Neuronal stem cell (in vitro differentiated cells): ENCODE measurements around the gene NFIX.

Source experiments
- DNase-seq: peaks from one replicate; pipeline ENCODE4 v3.0.0-alpha.2; 2013; ENCODE audit warnings: low spot score
- H2AFZ ChIP-seq: one replicate; pipeline ENCODE4 v1.6.1; 2013; ENCODE audit warnings: mild to moderate bottlenecking, low read length, inconsistent platforms
- H2AK5ac ChIP-seq: 2 replicates; pipeline ENCODE4 v1.6.1; 2013; ENCODE audit warnings: low read depth, mild to moderate bottlenecking, inconsistent platforms, low read length, moderate library complexity, mixed read lengths
- H2BK120ac ChIP-seq: 2 replicates; pipeline ENCODE4 v1.6.1; 2013; ENCODE audit warnings: low read depth, mild to moderate bottlenecking, inconsistent platforms, low read length, moderate library complexity, mixed read lengths
- H2BK12ac ChIP-seq: one replicate; pipeline ENCODE4 v1.6.1; 2013; ENCODE audit warnings: low read length, inconsistent platforms
- H2BK15ac ChIP-seq: 2 replicates; pipeline ENCODE4 v1.6.1; 2013; ENCODE audit warnings: mild to moderate bottlenecking, low read length, inconsistent platforms, mixed read lengths
- H2BK5ac ChIP-seq: one replicate; pipeline ENCODE4 v1.6.1; 2013; ENCODE audit warnings: inconsistent platforms, mild to moderate bottlenecking, low read length, moderate library complexity
- H3K14ac ChIP-seq: one replicate; pipeline ENCODE4 v1.6.1; 2013; ENCODE audit warnings: low read length, inconsistent platforms
- H3K18ac ChIP-seq: 2 replicates; pipeline ENCODE4 v1.6.1; 2013; ENCODE audit warnings: low read length, inconsistent platforms
- H3K23ac ChIP-seq: 2 replicates; pipeline ENCODE4 v1.6.1; 2013; ENCODE audit warnings: low read depth, mild to moderate bottlenecking, mixed read lengths, low read length, inconsistent platforms; ENCODE audit not compliant: poor library complexity
- H3K27ac ChIP-seq: replicated peaks from 3 replicates; pipeline ENCODE4 v1.5.1; 2013; ENCODE audit warnings: low read length, inconsistent platforms
- H3K27me3 ChIP-seq, 3 experiments: 2 replicates each; pipeline ENCODE4 v1.6.1; 2013; ENCODE audit warnings: low read length in 3 of 3, mild to moderate bottlenecking in 2 of 3, inconsistent platforms in 1 of 3, low read depth in 1 of 3, mixed read lengths in 1 of 3, moderate library complexity in 1 of 3; ENCODE audit not compliant: control insufficient read depth in 3 of 3, insufficient read depth in 3 of 3
- H3K36me3 ChIP-seq, 2 donors: replicated peaks in 1 of 2; 2 replicates each; pipeline ENCODE4 v1.6.1; 2013; ENCODE audit warnings: low read length in 2 of 2; ENCODE audit not compliant: control insufficient read depth in 2 of 2, insufficient read depth in 2 of 2
- H3K4ac ChIP-seq: 2 replicates; pipeline ENCODE4 v1.6.1; 2013; ENCODE audit warnings: inconsistent platforms, mild to moderate bottlenecking, low read length, moderate library complexity
- H3K4me1 ChIP-seq, 2 donors: 1 replicate in 1 of 2; 2 replicates in 1 of 2; pipeline ENCODE4 v1.6.1; 2013; ENCODE audit warnings: low read length in 2 of 2, low read depth in 1 of 2; ENCODE audit not compliant: control insufficient read depth in 2 of 2, insufficient read depth in 1 of 2
- H3K4me2 ChIP-seq: one replicate; pipeline ENCODE4 v1.6.1; 2013; ENCODE audit warnings: mild to moderate bottlenecking, low read length, inconsistent platforms; ENCODE audit not compliant: insufficient read depth, poor library complexity, severe bottlenecking
- H3K4me3 ChIP-seq, 2 donors: 2 replicates each; pipeline ENCODE4 v1.5.1; 2013; ENCODE audit warnings: low read length in 2 of 2, mild to moderate bottlenecking in 2 of 2, inconsistent platforms in 1 of 2, moderate library complexity in 1 of 2
- H3K79me1 ChIP-seq: one replicate; pipeline ENCODE4 v1.6.1; 2013; ENCODE audit warnings: low read depth, mild to moderate bottlenecking, inconsistent platforms, low read length, moderate library complexity
- H3K9ac ChIP-seq: one replicate; pipeline ENCODE4 v1.6.1; 2013; ENCODE audit warnings: mild to moderate bottlenecking, low read depth, low read length, inconsistent platforms; ENCODE audit not compliant: poor library complexity
- H3K9me3 ChIP-seq, 2 donors: replicated peaks in 1 of 2; 2 replicates each; pipeline versions ENCODE3 to v1.6.1; 2013; ENCODE audit warnings: low read length in 2 of 2, mild to moderate bottlenecking in 2 of 2, inconsistent platforms in 1 of 2, low read depth in 1 of 2, mixed read lengths in 1 of 2, moderate library complexity in 1 of 2; ENCODE audit not compliant: control insufficient read depth in 2 of 2, insufficient read depth in 1 of 2
- H4K8ac ChIP-seq: one replicate; pipeline ENCODE4 v1.6.1; 2013; ENCODE audit warnings: low read depth, mild to moderate bottlenecking, inconsistent platforms, low read length, moderate library complexity
- H4K91ac ChIP-seq: one replicate; pipeline ENCODE4 v1.6.1; 2013; ENCODE audit warnings: low read length, low read depth, mild to moderate bottlenecking, inconsistent platforms; ENCODE audit not compliant: poor library complexity
- WGBS, 2 donors: extraction: QIAGEN DNeasy Blood & Tissue Kit; methylation state at CpG; one replicate each; pipeline ENCODE4 v1.1.7; 2013; ENCODE audit warnings: missing lambda C conversion rate in 2 of 2, mixed read lengths in 1 of 2; ENCODE audit not compliant: insufficient read length in 2 of 2, insufficient replicate concordance in 1 of 2; ENCODE audit errors: extremely low coverage in 2 of 2; 5-methylcytosine and 5-hydroxymethylcytosine counted together

The NFIX gene

DNA sequence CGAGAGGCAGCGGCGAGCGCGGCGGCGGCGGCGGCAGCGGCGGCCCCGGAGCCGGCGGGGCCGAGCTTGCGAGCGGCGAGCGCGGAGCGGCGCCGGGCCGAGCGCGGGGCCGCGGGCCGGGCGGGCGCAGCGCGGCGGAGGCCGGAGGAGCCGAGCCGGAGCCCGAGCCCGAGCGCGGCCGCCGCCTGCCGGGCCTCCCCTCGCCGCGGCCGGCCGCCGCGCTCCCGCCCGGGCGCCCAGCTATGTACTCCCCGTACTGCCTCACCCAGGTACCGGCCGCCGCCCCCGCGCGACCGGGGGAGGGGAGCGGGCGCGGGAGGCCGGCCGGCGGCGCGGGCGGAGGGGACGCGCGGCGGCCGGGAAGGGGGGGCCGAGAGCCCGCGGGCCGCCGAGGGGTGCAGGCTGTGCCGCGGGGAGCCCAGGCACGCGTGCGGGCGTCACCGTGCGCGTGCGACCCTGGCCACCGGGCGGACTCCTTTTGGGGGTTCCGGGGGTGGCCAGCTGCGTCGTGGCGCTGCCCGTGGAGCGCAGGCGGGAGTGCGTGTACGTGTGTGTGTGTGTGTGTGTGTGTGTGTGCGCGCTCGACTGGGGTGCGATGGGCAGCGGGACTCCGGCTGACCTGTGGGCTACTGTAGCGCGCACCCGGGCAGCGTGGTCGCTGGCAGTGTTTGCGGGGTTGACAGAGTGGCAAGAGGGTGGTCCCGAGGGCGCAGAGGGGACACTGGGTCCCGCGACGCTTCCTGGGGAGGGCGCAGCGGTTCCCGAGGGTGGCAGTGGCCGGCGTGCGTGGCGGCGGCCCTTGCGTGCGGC, 526 bp downstream of the NFIX start:
- H3K27me3 ChIP-seq, result peaks cover 28 to 88% (median 70%) of the 10 kb centered on the region in 3 experiments
- no peak for DNase-seq
- H2AFZ ChIP-seq, result peak overlapping the region; percentile 29
- peak overlapping the region; percentile 57 for H3K18ac ChIP-seq
- peaks cover 4 to 8% of the 10 kb centered on the region in 2 donors for H3K4me1 ChIP-seq
- no peaks in the 10 kb centered on the region for H3K36me3 ChIP-seq
- H4K91ac ChIP-seq, result no peak overlapping the region
- H3K27ac ChIP-seq, result no peak overlapping the region
- peaks cover 0 to 5% of the 10 kb centered on the region in 2 donors for H3K9me3 ChIP-seq
- H3K79me1 ChIP-seq, result peaks cover 3% of the 10 kb centered on the region
- no peak overlapping the region for H2BK120ac ChIP-seq
- no peak overlapping the region for H2BK5ac ChIP-seq
- H2BK12ac ChIP-seq, result no peak overlapping the region
- H3K4me3 ChIP-seq, result peak overlapping the region; percentile 15 to 67
- no peak overlapping the region for H2BK15ac ChIP-seq
- WGBS, 2 donors, result no CpG with 5 or more reads among the region's 129 CpGs
- H2AK5ac ChIP-seq, result peak overlapping the region; percentile 95
- H3K9ac ChIP-seq, result peak overlapping the region; percentile 84
- no peak overlapping the region for H3K4ac ChIP-seq
- H3K14ac ChIP-seq, result peak overlapping the region; percentile 94
- peak overlapping the region; percentile 66 for H3K4me2 ChIP-seq
- H3K23ac ChIP-seq, result peak overlapping the region; percentile 85
- H4K8ac ChIP-seq, result peak overlapping the region; percentile 43

DNA sequence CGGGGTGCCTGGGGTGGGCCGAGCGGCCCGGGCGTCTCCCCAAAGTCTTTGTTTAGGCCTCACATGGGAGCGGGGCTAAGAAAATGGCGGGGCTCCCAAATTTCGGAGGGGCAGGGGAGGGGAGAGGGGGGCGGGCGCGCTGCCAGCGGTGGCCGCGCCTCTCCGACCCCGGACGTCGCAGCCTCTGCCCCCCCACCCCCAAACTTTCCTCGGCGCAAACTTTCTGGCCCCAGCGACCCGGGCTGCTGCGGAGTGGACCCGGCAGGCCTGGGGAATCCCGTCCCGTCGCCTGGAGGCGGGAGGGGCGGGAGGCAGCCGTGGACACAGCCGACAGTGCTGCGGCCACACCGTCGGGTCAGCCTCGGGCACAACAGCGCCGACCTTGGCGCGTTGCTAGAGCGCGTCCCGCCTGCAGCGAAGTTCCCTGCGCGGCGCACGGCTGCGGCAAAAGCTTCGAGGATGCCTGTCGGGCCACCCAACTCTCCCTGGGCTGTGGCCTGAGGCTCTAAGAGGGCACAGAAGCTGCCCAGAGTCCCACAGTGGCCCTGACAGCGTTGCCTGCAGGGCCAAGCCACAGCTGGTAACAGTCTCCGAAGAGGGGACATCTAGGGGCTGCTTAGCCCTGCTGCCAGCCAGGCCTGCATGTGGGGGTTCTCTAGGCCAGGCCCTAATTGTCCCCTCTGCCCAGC, 1.3 kb downstream of the NFIX start:
- Histone ChIP-seq H3K4me1 (peaks cover 4 to 6% of the 10 kb centered on the region in 2 donors), H2AK5ac (peak overlapping the region; percentile 95), H3K4me3 (peak overlapping the region in 1 of 2 donors; percentile 67), H3K14ac (peak overlapping the region; percentile 94), H3K79me1 (peaks cover 3% of the 10 kb centered on the region), H2BK15ac (no peak overlapping the region), H3K36me3 (no peaks in the 10 kb centered on the region), H4K91ac (no peak overlapping the region), H3K18ac (peak overlapping the region; percentile 57), H4K8ac (no peak overlapping the region), H2BK12ac (no peak overlapping the region), H3K4ac (no peak overlapping the region), H3K9me3 (peaks cover 0 to 3% of the 10 kb centered on the region in 2 donors), H2BK5ac (no peak overlapping the region), H3K23ac (peak overlapping the region; percentile 95), H3K4me2 (no peak overlapping the region), H3K9ac (no peak overlapping the region), H3K27ac (no peak overlapping the region), H2BK120ac (no peak overlapping the region), H3K27me3 (peaks cover 28 to 88% (median 69%) of the 10 kb centered on the region in 3 experiments), H2AFZ (peak overlapping the region; percentile 29)
- WGBS, 2 donors, result no CpG with 5 or more reads among the region's 52 CpGs
- no peak for DNase-seq

DNA sequence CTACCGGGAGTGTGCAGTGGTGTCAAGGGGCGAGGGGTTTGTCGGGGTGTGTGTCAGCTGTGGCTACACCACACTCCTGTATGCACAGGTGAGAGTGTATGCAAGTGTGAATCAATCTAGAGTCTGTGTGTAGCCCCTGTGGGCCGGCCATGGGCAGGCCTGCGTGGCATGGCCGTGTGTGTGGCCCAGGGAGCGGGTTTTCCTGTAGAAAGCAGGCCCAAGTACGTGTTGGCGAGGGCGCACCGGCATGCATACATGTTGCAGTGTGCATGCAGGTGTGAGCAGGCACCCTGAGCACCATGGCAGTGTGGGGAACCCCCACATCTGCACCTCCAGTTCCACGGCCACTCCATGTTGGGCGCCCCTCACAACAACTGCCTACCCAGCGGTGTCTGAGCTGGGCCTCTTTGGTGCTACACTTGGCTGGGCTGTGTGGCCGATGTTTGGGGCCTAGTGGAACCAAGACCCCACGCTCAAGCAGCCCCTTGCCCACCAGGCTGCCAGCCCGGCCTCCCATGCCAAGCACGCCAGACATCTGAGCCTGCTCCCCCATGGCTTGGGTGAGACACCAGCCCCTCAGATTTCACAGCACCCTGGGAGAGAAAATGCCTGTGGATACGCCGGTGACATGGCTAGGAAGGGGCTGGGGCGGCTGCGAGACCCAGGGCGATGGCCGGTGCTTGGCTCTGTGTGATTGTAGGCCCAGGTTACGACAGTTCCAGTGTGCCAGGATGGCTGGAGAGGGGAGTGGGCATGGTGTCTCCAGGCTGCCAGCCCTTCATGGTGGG, 2.1 kb downstream of the NFIX start:
- Histone ChIP-seq H3K4ac (no peak overlapping the region), H3K4me3 (peak overlapping the region in 1 of 2 donors; percentile 43), H3K79me1 (peaks cover 3% of the 10 kb centered on the region), H2BK12ac (no peak overlapping the region), H3K36me3 (no peaks in the 10 kb centered on the region), H2BK15ac (no peak overlapping the region), H3K23ac (peak overlapping the region; percentile 95), H3K4me2 (no peak overlapping the region), H3K9ac (no peak overlapping the region), H2BK5ac (no peak overlapping the region), H3K4me1 (peaks cover 4 to 6% of the 10 kb centered on the region in 2 donors), H3K27me3 (peaks cover 28 to 91% (median 69%) of the 10 kb centered on the region in 3 experiments), H4K91ac (no peak overlapping the region), H2BK120ac (no peak overlapping the region), H3K9me3 (peaks cover 0 to 3% of the 10 kb centered on the region in 2 donors), H2AK5ac (peak overlapping the region; percentile 78), H3K27ac (no peak overlapping the region), H4K8ac (no peak overlapping the region), H2AFZ (no peak overlapping the region), H3K14ac (peak overlapping the region; percentile 85), H3K18ac (no peak overlapping the region)
- WGBS, 2 donors, result no CpG with 5 or more reads among the region's 25 CpGs
- no peak for DNase-seq
